Right renal cortex interstitium (tissue), 3 donors: ENCODE results near the gene FIBIN. TPM values are rescaled to one million over a fixed set of nuclear protein-coding genes. Genes with fewer than 3 reads are reported as not detected.

Experiments used
- DNase-seq, 3 donors: peaks; one replicate each; pipeline ENCODE4 v3.0.0-alpha.2; 2013; ENCODE audit warnings: low read depth in 3 of 3, low spot score in 2 of 3
- polyA plus RNA-seq, 3 donors: library from polyadenylated mRNA; unstranded; fragments of 120-200 nt; gene quantifications; one replicate each; pipeline ENCODE4 v1.2.1, GENCODE V29; 2013; ENCODE audit not compliant: insufficient read length in 3 of 3

The FIBIN gene
- polyA plus RNA-seq, 3 donors = 19.2 to 28.5 (median 22.2) TPM

DNA sequence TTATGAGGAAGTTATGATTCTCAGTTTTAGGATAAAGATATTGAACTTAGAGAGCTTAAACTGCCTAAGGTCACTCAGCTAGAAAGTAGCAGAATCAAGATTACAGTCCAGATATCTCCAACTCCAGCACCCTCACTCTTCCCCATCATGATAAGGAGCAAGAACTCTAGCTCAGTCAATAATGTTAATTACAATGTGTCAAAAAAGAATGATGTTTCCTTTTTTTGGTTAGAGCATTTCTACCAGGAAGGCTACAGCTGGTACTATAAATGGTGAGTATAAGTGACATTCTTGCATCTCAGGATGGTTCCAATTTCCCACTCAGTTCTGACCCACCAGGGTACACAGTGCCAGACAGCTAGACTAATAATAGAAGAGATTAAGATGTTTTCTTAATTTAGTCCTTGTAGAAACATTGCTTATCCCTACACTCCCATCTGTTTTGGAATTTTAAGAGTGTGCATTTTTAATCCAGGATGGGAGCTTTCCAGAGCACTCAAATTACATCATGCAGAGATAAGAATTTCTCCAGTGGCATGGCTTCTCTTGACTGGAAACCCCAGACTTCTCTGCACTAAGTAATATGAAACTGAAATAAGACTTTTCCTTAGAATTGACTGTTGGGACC lies 25.1 kb downstream of the FIBIN start:
- no peak for DNase-seq

DNA sequence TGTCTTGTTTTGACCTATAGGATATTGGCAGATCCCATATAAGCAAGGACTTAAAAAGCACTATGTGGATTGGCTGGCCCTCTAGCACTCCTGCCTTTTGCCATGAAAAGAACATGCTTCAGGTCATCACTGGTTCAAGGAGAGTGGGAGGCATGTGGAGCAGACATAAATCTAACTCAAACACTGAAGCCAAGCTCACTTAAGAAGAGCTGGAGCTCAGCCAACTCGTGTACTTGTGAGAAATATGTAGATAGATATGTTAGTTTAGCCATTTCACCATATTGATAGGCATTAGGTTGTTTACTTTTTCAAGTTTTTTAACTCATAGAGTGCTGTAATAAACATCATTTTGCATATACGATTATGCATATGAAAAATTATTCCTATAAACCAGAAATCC lies 26.8 kb downstream of the FIBIN start:
- no peak for DNase-seq

DNA sequence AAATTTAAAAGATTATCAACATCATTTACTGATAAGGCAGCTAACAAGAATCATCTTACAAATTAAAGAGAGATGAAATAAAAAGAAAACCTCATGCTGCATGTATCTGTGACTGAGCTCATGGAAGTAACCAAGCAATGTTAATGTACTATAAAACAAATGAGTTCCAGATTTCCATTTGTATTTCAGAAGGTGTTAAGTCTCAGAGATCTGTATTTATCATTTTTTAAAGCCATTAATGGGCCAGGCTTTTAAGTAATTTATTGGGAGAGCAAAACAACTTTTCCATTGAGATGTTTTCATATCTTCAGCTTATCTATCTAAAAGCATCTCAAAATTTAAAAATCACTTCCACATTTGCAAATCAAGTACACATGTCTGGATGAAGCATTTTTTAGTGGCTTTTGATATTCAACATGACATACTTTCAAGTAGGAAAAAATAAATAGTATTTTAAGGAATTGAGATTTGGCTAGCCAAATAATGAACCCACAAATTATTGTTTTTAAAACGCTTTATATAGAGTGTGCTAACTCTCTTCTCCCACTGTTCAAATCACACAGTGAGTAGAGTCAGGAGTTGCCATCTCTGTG lies 28.8 kb downstream of the FIBIN start:
- no peak for DNase-seq

- no peak for DNase-seq
Observed at GRCh38 chr11:27024865-27025264, 31.0 kb downstream of the FIBIN start.

- DNase-seq = no peak
Observed at GRCh38 chr11:27025312-27025955, 31.5 kb downstream of the FIBIN start.

DNA sequence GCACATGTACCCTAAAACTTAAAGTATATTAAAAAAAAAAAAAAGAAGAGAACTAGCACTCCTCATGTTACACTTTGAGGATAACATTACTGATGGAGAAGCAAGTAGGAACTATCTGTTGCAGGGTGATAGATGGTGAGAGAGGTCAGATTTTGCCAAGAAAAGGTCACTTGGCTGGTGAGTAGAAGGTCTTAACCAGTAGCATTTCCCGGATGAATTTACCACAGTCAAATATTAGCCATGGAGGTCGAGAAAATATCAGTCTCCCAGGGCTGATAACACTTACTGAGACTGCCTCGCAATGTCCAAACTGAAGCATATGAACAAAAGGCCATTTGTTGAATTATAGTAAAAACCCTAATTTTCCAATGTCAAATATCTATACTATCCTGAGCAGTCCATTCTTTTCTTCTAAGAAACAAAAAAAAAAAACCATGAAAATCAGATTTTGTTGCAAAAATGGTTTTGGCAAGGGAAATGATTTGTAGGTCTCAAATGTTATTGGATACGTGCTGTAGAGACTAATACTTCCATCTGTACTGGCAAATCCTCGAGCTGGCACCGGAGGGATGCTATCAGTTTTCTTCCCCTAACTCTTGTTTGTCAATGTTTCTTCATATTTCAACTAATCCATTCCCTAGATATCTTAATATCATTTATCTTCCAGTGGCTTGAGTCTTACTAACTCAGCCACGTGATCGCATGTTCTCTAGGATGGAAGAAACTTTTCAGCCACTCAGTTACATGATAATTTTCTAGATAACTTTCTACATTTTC lies 32.2 kb downstream of the FIBIN start:
- DNase-seq = no peak

DNA sequence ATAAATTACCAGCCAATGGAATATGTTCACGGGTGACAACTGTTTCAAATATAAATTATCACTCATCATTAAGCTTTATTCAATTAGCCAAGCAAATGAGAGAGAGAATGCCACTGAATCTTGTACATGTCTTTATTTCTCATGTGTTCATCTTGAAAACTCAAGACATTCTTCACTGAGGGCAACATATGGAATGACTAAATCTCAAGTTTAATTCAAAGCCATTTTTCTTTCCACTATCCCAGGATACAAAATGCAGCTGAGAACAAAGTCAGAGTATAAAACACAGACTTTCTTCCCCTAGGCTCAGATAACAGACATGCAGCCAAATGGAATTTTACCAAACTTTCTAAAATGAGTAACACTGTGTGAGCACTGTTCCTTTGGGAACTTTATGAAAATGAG lies 34.7 kb downstream of the FIBIN start:
- DNase-seq = peak in 2 of 3 donors; percentile 50 to 56

GRCh38 chr11:27029966-27030365 lies 36.1 kb downstream of the FIBIN start:
- no peak for DNase-seq

- DNase-seq = no peak
Observed at GRCh38 chr11:27031754-27032153, 37.8 kb downstream of the FIBIN start.

DNA sequence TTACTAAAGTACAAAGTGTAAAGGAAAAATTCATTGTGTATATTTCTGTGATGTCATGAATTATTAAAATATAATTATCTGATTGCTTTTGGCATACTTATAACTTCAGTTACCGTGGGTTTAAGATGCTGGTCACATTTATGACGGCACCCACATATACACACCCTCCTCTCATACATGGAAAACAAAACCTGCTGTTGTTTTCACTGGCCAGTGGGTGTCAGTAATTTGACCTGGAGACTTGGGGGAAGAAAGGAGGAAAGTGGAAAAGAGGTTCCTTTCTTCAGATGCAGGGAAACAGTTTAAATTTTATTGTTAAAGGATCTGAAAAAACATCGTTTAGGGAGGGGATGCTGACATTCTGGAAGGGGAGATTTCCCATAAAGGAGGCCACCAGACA lies 46.0 kb downstream of the FIBIN start:
- DNase-seq = no peak

DNA sequence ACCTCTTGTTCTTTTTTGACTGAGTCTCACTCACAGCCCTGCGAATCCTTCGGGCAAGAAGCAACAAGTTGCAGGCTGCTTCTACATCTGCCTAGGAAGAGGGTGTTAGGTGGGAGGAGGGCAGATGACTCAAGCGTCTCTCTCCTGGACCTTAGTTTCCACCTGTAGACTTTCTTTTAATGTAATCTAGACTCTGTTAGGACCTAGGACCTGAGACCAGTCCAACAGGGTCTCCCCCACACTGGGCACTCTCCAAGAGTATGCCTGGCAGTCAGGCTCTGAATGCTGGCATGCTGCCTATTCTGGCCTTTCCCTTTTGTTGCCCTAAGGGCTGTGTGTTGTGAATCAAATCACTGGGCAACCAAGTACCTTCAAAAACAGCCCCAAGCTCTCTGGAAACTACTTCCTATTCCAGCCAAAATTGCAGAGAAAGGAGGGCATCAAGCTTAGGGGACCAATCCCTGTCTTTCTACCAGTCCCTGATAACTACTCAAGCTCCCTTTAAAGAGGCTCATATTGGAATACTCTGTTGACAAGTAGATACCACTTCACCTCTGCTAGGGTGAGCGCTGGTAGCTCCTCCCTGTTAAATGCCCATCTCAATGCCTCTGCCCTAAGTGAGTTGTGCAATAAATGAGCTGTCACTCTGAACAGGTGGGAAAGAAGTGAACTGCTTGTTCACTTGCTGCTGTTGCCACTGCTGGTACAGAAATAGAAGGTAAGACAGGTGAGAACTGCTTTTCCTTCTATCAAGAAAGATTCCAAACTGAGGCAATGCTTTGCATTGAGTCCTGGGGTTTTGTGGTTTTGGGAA lies 46.6 kb downstream of the FIBIN start, which contains the start of gene BBOX1:
TSS of gene BBOX1 (plus strand) at position 514 of the 814 bp plus-strand sequence. CDS start 14,616 bp downstream, outside the sequence.
- no peak for DNase-seq

DNA sequence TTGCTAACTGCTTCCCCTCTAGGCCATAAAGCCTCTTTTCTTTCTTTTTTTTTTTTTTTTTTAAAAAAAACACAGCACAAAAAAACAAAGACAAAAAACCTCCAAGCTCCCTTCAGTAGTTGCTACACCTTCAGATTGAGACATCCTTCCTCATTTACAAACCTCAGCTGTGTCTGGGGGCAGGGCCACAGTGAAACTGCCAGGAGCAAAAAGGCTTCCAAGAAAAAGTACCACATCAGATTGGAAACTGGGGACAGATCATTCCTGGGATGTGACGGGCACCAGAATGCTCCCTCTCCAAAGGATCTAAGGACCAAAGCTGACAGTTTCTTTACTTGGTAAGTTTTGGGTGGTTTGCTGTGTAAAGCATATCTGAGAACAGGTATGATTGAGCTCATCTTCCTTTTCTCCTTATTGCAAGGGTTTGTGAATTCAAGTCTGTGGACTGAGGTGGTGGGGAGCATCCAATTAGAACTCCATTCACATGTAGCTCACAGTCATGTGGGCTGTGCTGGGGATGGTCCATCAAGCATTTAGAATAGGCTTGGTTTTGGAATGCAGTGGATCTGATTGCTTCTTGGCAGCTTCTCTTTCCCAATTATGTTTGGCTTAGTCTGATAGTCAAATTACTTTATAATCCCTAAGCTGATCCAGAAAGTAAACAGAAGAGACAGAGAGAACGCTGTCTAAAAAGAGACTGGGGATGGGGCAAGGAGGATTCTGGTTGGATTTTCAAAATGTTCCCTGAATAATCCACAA lies 47.4 kb downstream of the FIBIN start:
- DNase-seq = no peak

Other genes starting within 250 kb of the FIBIN start
- gene BBOX1, start 46.7 kb downstream of the FIBIN start, polyA plus RNA-seq = 10 to 100 TPM; 51.7 to 70.7 (median 62.2) TPM